ENCODE results near the gene PEX11B.

DNA sequence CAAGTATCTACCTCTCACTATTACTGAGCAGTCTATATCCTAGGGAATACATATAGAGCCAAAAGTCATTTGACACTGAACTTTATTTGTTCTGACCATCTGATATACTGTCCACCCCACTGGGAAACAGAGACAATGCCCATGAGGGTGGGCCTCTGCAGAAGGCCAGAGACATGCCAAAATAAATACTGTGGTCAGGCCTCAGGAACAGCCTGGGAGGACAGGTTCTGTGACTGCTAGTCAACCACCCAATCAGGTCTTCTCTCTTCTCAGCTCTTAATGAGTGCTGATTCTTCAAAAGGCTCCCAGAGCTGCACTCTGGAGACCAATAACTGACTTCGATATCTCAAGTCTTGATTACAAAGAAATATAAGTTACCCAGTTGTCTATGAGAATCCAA, 27.4 kb downstream of the PEX11B start:
- TF ChIP-seq, protein P1, sequence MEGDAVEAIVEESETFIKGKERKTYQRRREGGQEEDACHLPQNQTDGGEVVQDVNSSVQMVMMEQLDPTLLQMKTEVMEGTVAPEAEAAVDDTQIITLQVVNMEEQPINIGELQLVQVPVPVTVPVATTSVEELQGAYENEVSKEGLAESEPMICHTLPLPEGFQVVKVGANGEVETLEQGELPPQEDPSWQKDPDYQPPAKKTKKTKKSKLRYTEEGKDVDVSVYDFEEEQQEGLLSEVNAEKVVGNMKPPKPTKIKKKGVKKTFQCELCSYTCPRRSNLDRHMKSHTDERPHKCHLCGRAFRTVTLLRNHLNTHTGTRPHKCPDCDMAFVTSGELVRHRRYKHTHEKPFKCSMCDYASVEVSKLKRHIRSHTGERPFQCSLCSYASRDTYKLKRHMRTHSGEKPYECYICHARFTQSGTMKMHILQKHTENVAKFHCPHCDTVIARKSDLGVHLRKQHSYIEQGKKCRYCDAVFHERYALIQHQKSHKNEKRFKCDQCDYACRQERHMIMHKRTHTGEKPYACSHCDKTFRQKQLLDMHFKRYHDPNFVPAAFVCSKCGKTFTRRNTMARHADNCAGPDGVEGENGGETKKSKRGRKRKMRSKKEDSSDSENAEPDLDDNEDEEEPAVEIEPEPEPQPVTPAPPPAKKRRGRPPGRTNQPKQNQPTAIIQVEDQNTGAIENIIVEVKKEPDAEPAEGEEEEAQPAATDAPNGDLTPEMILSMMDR (IDR thresholded peaks at IDR 0.05): no peak
- TF ChIP-seq POLR2A (IDR thresholded peaks at IDR 0.05): no peak
